ENCODE results near the gene FIGN. TPM values are rescaled to one million over a fixed set of nuclear protein-coding genes. Genes with fewer than 3 reads are reported as not detected.

FIGN gene
- polyA plus RNA-seq, 3 donors from 2014 or later: not detected

GRCh38 chr2:163756588-163756987 is 20.8 kb upstream of the FIGN start:
- no peak for DNase-seq
- peaks cover 0 to 2% (median 0%) of the 10 kb centered on the region in 3 donors for H3K27me3 Mint-ChIP-seq (ENCODE audit: low read depth in 3 of 3)
- H3K4me1 Mint-ChIP-seq: no peaks in the 10 kb centered on the region
- H3K4me3 Mint-ChIP-seq: no peak overlapping the region
- peaks cover 0 to 28% (median 13%) of the 10 kb centered on the region in 6 donors for H3K9me3 Mint-ChIP-seq
- no peak overlapping the region for H3K27ac Mint-ChIP-seq
- peaks cover 0 to 4% (median 0%) of the 10 kb centered on the region in 3 donors for H3K36me3 Mint-ChIP-seq

DNA sequence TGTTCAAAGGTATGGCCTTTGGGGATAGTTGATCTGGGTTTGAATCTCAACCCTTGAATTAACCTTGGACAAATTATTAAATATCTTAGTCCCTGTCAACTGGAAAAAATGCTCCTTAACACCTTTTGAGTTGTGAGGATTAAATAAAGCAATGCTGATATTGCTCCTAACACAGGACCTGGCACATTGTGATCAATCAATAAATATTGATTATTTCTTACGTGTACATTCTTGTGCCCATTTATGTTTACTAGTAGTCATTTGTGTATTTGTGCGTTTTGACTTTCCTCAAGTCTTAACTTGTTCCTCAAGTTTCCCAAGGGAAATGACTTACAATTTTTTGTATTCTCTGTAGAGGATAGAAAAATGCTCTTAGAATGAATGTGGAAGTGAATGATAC is 19.6 kb upstream of the FIGN start:
- DNase-seq: no peak
- Mint-ChIP-seq H3K4me3 (no peak overlapping the region), H3K4me1 (no peaks in the 10 kb centered on the region), H3K27me3 (ENCODE audit: low read depth in 3 of 3) (peaks cover 0 to 2% (median 0%) of the 10 kb centered on the region in 3 donors), H3K27ac (no peak overlapping the region), H3K9me3 (peaks cover 3 to 31% (median 14%) of the 10 kb centered on the region in 6 donors), H3K36me3 (peaks cover 0 to 4% (median 0%) of the 10 kb centered on the region in 3 donors)

GRCh38 chr2:163753726-163754125 is 17.9 kb upstream of the FIGN start:
- Mint-ChIP-seq H3K27ac (no peak overlapping the region), H3K9me3 (peaks cover 4 to 31% (median 18%) of the 10 kb centered on the region in 6 donors), H3K4me3 (no peak overlapping the region), H3K36me3 (peaks cover 0 to 4% (median 0%) of the 10 kb centered on the region in 3 donors), H3K27me3 (ENCODE audit: low read depth in 3 of 3) (no peaks in the 10 kb centered on the region), H3K4me1 (no peaks in the 10 kb centered on the region)
- DNase-seq: no peak

- DNase-seq: no peak
Observed at GRCh38 chr2:163752267-163752666, 16.5 kb upstream of the FIGN start.

GRCh38 chr2:163751696-163752095 is 15.9 kb upstream of the FIGN start:
- Mint-ChIP-seq H3K9me3 (peaks cover 5 to 40% (median 13%) of the 10 kb centered on the region in 6 donors), H3K27me3 (ENCODE audit: low read depth in 3 of 3) (no peaks in the 10 kb centered on the region), H3K4me1 (no peaks in the 10 kb centered on the region), H3K27ac (no peak overlapping the region), H3K4me3 (no peak overlapping the region), H3K36me3 (no peaks in the 10 kb centered on the region)
- no peak for DNase-seq

More at GRCh38 chr2:163752267-163752666, 16.5 kb upstream of the FIGN start:
- no peak overlapping the region for H3K27ac Mint-ChIP-seq
- peaks cover 5 to 38% (median 13%) of the 10 kb centered on the region in 6 donors for H3K9me3 Mint-ChIP-seq
- no peaks in the 10 kb centered on the region for H3K4me1 Mint-ChIP-seq
- no peaks in the 10 kb centered on the region for H3K36me3 Mint-ChIP-seq
- no peak overlapping the region for H3K4me3 Mint-ChIP-seq
- no peaks in the 10 kb centered on the region for H3K27me3 Mint-ChIP-seq (ENCODE audit: low read depth in 3 of 3)

DNA sequence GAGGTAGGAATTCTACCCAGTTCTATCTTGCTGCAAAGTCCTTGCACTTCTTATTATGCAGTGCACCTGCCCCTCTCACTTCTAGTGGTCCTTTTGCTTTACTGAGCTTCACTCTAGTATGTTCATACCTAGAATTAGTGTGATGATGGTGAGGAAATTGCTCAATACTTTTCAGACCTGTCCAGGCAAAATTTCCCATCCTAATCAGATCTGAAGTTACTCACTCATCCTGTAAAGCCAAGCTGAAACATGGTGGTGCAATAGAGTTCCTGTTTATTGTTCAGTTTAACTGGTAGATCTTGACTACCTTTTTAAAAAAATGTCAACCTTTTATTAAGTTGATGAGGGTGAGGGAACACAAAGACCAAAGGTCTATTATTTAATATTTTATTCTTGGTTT is 12.6 kb upstream of the FIGN start:
- Mint-ChIP-seq H3K27me3 (ENCODE audit: low read depth in 3 of 3) (no peaks in the 10 kb centered on the region), H3K36me3 (no peaks in the 10 kb centered on the region)

GRCh38 chr2:163741435-163741834 is 5.6 kb upstream of the FIGN start:
- Mint-ChIP-seq H3K36me3 (no peaks in the 10 kb centered on the region), H3K4me3 (no peak overlapping the region), H3K9me3 (peaks cover 2 to 30% (median 8%) of the 10 kb centered on the region in 6 donors), H3K27ac (no peak overlapping the region), H3K27me3 (ENCODE audit: low read depth in 3 of 3) (peaks cover 2 to 7% (median 2%) of the 10 kb centered on the region in 3 donors), H3K4me1 (no peaks in the 10 kb centered on the region)
- DNase-seq: no peak

More for the DNA sequence above, 12.6 kb upstream of the FIGN start:
- H3K9me3 Mint-ChIP-seq: peaks cover 5 to 31% (median 16%) of the 10 kb centered on the region in 6 donors
- no peak overlapping the region for H3K4me3 Mint-ChIP-seq
- H3K27ac Mint-ChIP-seq: no peak overlapping the region
- no peak for DNase-seq
- no peaks in the 10 kb centered on the region for H3K4me1 Mint-ChIP-seq

- no peaks in the 10 kb centered on the region for H3K4me1 Mint-ChIP-seq
- H3K4me3 Mint-ChIP-seq: no peak overlapping the region
- peaks cover 7 to 44% (median 15%) of the 10 kb centered on the region in 6 donors for H3K9me3 Mint-ChIP-seq
- no peak for DNase-seq
- peaks cover 2 to 16% (median 7%) of the 10 kb centered on the region in 3 donors for H3K27me3 Mint-ChIP-seq (ENCODE audit: low read depth in 3 of 3)
- no peak overlapping the region for H3K27ac Mint-ChIP-seq
- H3K36me3 Mint-ChIP-seq: peaks cover 0 to 4% (median 3%) of the 10 kb centered on the region in 3 donors
Observed at GRCh38 chr2:163737563-163737962, 1.8 kb upstream of the FIGN start.

- DNase-seq: no peak
- H3K27ac Mint-ChIP-seq: no peak overlapping the region
- H3K36me3 Mint-ChIP-seq: peaks cover 0 to 4% (median 3%) of the 10 kb centered on the region in 3 donors
- no peaks in the 10 kb centered on the region for H3K4me1 Mint-ChIP-seq
- peaks cover 7 to 44% (median 16%) of the 10 kb centered on the region in 6 donors for H3K9me3 Mint-ChIP-seq
- peak overlapping the region in 1 of 5 donors; percentile 14 for H3K4me3 Mint-ChIP-seq
- peaks cover 2 to 16% (median 7%) of the 10 kb centered on the region in 3 donors for H3K27me3 Mint-ChIP-seq (ENCODE audit: low read depth in 3 of 3)
Observed at GRCh38 chr2:163737190-163737439, 1.3 kb upstream of the FIGN start.

DNA sequence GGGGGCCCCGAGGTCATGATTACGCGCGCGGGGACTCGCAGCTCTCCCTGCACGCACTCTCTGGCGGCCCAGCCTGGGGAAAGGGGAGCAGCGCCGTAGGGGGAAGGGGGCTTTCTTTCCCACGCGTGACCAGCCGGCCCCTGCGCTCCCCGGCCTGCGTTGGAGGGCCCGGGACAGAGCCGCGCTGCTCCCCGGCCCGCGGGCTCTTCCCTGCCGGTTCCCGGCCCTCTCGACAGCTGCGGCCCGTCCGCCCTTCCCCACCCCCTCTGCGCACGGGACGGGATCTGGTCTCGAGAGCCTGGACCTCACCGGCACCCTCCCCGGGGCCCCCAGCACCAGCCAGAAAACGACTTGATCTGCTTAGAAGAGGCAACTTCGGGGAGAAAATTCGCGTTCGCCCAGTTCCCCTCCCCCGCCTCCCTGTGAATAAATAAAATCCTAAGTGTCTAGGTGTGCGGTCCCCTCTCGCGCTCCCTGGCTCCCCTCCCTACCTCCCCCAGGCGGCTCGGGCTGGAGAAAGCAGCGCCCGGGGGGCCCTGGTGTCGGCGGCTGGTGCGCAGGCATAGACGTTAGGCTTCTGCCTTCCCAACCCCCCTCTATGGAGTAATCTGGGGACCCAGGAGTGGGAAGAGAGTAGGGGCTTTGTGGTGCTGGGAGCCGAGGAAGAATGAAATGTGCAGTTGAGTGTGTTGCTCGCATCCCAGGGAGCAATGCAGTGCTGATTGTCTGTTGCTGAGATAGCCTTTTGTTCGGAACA is 803 bp upstream of the FIGN start:
- H3K4me1 Mint-ChIP-seq: no peaks in the 10 kb centered on the region
- H3K4me3 Mint-ChIP-seq: peak overlapping the region in 1 of 5 donors; percentile 14
- H3K36me3 Mint-ChIP-seq: peaks cover 0 to 4% (median 3%) of the 10 kb centered on the region in 3 donors
- no peak overlapping the region for H3K27ac Mint-ChIP-seq
- H3K9me3 Mint-ChIP-seq: peaks cover 7 to 46% (median 18%) of the 10 kb centered on the region in 6 donors
- peaks cover 2 to 16% (median 7%) of the 10 kb centered on the region in 3 donors for H3K27me3 Mint-ChIP-seq (ENCODE audit: low read depth in 3 of 3)
- DNase-seq: no peak

DNA sequence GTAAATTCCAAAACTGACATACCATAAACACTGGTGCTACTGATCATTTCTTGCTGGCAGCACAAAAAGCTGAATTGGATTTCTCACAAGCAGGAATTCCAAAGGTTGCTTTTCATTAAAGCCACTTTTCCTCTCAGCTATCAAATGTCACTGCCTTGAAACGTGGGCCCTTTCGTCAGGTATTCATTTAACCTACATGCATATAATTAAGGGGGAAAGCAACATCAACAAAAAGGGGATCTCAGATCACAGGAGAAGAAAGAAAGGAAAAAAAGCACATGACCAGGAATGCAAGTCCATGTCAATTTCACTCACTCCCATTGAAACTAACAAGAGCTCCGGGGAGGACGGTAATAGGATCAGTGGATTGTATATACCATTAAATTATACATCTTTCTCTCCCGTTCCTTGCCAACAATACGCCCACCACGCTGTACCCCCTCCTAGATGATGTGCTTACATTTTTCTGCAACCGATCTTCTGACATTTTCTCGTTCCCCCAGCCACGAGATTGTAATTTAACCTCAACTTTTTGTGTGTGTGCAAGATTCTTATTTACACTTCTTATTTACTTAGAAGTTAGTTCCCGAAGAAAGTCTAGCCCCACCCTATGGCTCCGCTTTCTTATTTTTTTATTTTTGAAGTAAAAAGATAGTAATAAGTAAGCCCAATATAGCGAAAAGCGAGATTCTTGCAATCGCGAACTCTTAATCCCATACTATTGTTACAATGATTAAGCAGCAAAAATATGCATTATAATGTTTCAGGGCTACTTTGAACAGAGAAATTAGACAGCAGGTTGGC is 725 bp downstream of the FIGN start:
- peak overlapping the region in 1 of 5 donors; percentile 57 for H3K4me3 Mint-ChIP-seq

GRCh38 chr2:163734401-163734800 is 1.4 kb downstream of the FIGN start:
- DNase-seq: no peak
- Mint-ChIP-seq H3K9me3 (peaks cover 0 to 36% (median 18%) of the 10 kb centered on the region in 6 donors), H3K4me3 (no peak overlapping the region), H3K27me3 (ENCODE audit: low read depth in 3 of 3) (peaks cover 2 to 16% (median 7%) of the 10 kb centered on the region in 3 donors), H3K36me3 (peaks cover 0 to 4% (median 3%) of the 10 kb centered on the region in 3 donors), H3K27ac (no peak overlapping the region), H3K4me1 (no peaks in the 10 kb centered on the region)

More for the DNA sequence above, 725 bp downstream of the FIGN start:
- Mint-ChIP-seq H3K27me3 (ENCODE audit: low read depth in 3 of 3) (peaks cover 2 to 16% (median 7%) of the 10 kb centered on the region in 3 donors), H3K36me3 (peaks cover 0 to 4% (median 3%) of the 10 kb centered on the region in 3 donors), H3K9me3 (peaks cover 0 to 36% (median 18%) of the 10 kb centered on the region in 6 donors), H3K4me1 (no peaks in the 10 kb centered on the region), H3K27ac (no peak overlapping the region)
- no peak for DNase-seq

DNA sequence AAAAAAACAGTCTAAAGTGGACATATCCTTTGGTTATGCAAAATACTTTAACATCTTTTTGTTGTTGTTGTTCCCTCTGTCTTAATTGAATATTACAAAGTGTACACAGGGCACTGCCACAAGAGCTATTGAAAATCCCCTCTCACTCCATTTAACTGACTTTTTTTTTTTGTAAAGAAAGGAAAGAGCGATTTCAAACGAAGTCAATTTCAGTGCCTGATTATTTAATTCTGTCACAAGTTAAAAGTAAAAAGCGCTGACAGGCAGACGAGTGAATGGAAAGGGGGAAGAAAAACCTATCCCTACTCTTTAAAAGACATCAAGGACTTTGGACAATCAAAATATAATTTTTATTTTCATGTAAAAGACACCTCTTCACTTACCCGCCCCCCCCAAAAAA is 1.9 kb downstream of the FIGN start:
- peaks cover 0 to 4% (median 3%) of the 10 kb centered on the region in 3 donors for H3K36me3 Mint-ChIP-seq
- H3K27ac Mint-ChIP-seq: no peak overlapping the region
- peaks cover 2 to 16% (median 7%) of the 10 kb centered on the region in 3 donors for H3K27me3 Mint-ChIP-seq (ENCODE audit: low read depth in 3 of 3)
- H3K4me1 Mint-ChIP-seq: no peaks in the 10 kb centered on the region
- H3K9me3 Mint-ChIP-seq: peaks cover 0 to 36% (median 17%) of the 10 kb centered on the region in 6 donors
- DNase-seq: no peak
- H3K4me3 Mint-ChIP-seq: no peak overlapping the region
